ENCODE results near the gene DGKB. TPM values are rescaled to one million over a fixed set of nuclear protein-coding genes. Genes with fewer than 3 reads are reported as not detected.

DGKB gene
- polyA plus RNA-seq, 3 donors: 0.01 to 0.11 (median 0.06) TPM

DNA sequence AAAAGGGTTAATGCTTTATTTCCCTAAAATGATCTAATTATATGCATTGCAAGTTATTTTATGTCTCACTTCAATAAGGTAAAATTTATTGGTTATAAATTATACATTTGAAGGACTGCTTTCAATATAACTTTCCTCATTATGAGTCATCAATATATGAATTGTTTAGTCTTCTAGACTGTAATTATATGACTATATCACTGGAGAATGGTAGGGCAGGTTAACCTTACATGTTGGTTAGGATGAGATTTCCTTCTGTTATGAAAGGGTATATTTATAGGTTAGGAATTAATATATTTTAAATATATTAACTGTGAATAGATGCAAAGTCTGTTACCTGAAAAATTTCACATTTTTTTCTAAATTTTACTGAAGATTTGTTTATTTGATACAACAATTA, 506.7 kb downstream of the DGKB start:
- no peak overlapping the region for H3K27ac ChIP-seq (ENCODE audit: low read depth, low read length)

DNA sequence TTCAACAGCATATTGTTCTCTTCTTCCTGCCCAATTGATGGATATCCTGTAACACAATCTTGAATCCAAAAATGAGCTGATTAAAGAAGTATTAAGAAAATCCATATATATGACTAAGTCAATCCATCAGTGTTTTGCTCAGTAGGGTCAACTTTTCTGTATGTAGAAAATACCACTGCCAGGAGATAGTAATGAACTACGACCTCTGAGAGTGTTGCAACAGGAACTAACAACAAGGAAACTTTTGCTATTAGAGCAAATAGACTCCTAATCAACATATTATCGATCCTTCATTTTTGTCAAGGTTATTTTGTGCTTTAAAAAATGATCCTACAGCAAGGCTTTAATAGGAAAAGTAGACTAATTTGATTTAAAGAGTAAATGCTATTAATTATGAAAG, 507.8 kb downstream of the DGKB start:
- H3K27ac ChIP-seq (ENCODE audit: low read depth, low read length): no peak overlapping the region
- WGBS, 3 donors: 59 to 73% (median 68%) methylated on average over 2 of the region's 2 CpGs

DNA sequence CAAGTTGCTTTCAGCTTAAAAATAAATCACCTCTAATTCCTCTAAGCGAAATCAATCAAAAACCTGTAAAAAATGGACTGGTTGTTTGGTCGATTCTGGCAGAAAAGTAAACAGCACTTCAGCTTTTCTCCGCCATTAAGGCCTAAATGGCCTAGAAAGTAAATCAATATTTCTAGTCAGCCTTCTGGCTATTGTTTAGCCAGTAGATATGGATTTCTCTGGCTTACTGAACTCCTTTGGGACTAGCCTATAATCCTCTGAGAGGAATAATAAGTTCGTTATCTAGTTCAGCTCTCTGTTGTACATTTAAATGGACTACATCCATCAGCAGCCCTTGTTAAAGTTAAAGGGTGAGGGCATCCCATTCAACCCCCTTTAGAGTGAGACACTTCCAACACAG, 513.0 kb downstream of the DGKB start:
- WGBS, 3 donors: 28 to 74% (median 64%) methylated on average over 4 of the region's 4 CpGs
- H3K27ac ChIP-seq (ENCODE audit: low read depth, low read length): no peak overlapping the region

- 45 to 72% (median 71%) methylated on average over 5 of the region's 5 CpGs for WGBS, 3 donors
These were observed 513.4 kb downstream of the DGKB start for GRCh38 chr7:14389181-14389591.

DNA sequence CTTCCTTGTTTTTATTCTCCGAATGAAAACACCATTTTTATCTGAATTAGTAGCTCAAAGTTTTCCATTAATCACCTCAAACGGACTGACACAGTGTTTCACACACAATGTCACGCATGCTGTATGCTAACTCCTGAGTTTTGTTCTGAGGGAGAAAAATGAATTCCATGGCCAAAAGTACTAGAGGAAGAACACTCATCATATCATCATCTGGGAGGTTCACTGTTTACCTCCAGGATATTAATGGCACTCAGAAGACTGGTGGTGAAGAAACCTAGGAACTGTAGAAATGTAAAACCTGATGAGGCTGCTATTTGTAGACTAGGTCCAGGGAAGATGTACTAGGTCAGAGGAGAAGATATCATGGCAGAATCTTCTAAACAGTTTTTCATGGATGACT, 517.5 kb downstream of the DGKB start:
- 77 to 86% (median 77%) methylated on average over 3 of the region's 3 CpGs for WGBS, 3 donors
- H3K27ac ChIP-seq (ENCODE audit: low read depth, low read length): no peak overlapping the region

More at GRCh38 chr7:14389181-14389591, 513.4 kb downstream of the DGKB start:
- H3K27ac ChIP-seq (ENCODE audit: low read depth, low read length): no peak overlapping the region

DNA sequence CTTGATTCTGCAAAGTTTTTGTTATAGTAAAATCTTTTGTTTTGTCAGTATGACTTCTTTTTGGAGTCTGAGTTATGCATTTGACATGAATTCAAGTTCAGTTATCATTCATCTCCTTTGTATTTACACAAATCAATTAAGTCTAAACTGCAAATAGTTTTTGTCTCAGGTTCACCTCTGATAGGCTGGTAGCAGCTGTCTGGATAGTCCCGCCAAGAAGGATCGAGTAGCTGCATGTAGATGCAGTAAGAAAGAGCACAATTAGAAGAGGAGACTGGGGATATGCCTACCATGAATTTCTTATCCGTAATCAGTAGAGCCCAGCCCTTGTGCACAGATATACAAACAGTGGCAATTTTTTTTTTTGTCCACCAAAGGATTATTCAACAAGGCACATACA, 520.6 kb downstream of the DGKB start:
- H3K27ac ChIP-seq (ENCODE audit: low read depth, low read length): no peak overlapping the region
- 46 to 89% (median 86%) methylated on average over 3 of the region's 3 CpGs for WGBS, 3 donors

- H3K27ac ChIP-seq (ENCODE audit: low read depth, low read length): no peak overlapping the region
- WGBS, 3 donors: 83 to 94% (median 85%) methylated on average over 3 of the region's 3 CpGs
These were observed 521.2 kb downstream of the DGKB start for GRCh38 chr7:14381306-14381705.

- no peak overlapping the region for H3K27ac ChIP-seq (ENCODE audit: low read depth, low read length)
- 80 to 81% (median 81%) methylated on average over 3 of the region's 3 CpGs for WGBS, 3 donors
These were observed 521.7 kb downstream of the DGKB start for GRCh38 chr7:14380881-14381280.

DNA sequence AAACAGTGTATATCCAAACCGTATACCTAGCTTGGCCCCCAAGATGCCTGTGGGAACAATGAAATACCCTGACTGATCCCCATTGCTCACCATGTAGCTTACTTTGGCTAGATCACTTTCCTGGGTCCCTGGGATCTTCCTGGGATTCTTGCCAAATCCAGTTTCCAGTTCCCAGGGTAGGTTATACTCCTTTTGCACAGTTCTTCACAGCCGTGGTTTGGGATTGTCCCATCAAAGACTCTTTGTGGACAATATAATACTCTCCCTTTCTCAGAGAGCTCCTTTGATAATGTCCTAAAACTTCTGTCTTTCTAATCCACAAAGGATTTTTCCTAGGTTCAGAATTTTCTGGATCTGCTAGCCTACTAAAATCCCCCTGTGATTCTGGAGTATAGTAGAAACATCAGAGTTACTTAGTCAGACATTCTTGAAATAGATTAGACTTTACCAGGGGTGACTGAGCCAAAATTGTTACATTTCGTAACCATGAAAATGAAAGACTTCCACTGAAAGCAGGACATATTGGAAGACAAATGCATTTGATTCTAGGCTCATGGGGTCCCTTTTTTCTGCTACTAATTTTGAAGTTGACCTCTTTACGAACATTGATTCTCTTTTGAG, 524.8 kb downstream of the DGKB start:
- no peak overlapping the region for H3K27ac ChIP-seq (ENCODE audit: low read depth, low read length)
- 54 to 76% (median 63%) methylated on average over 4 of the region's 4 CpGs for WGBS, 3 donors

DNA sequence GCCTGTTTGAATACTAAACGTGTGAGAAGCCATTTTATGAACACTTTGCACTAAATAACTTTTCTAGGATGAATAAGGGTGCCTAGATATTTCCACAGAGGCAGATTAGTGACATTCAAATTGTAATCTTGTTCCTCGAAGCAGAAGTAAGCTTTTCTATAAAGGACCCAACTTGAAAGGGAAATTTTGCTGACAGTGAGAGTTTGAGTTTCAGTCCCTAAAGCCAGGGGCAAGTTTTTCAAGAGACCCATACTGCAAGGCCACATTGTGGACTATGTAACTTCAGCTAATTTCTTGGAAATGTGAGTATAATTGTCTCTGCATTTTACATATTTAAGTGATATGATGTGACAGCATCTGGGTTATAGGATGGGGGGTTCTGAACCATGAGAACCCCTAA, 525.8 kb downstream of the DGKB start:
- WGBS, 3 donors: 52 to 63% (median 63%) methylated on average over 2 of the region's 2 CpGs
- H3K27ac ChIP-seq (ENCODE audit: low read depth, low read length): no peak overlapping the region

DNA sequence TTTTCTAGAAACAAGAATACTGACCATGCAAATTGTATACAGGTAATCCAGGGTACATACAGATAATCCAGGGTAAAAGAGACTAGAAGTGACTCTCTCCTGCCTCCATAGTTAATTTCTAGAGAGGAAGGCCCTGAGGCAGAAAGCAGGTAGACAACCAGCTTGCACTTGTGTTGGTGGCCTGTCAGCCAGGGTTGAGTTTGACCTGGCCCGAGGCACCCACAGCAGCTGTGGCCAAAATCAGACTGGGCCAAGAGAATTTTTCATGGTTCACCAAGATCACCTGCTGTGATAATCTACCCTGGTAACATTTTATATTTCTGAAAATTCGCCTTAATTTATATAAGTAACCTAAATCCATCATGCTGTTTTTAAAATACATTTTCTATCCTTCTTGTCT, 526.6 kb downstream of the DGKB start:
- 61 to 92% (median 85%) methylated on average over 2 of the region's 2 CpGs for WGBS, 3 donors
- no peak overlapping the region for H3K27ac ChIP-seq (ENCODE audit: low read depth, low read length)

DNA sequence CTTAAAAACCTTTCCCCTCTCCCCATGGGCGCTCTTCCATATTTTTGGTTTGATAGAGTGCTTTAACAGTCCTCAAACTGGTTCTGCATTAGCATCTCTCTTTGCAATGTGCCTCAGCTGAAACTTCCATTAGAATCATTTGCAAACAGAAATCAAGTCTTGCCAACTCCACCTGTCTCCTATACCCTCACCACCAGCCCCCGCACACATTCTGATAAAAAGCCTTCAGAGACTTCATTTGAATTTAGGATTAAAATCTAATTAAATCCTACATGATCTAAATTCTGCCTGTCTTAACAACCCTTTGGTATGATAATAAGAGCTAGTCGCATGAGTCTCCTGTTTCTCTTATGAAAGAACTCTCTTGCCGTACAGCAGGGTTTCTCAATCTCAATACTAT, 528.2 kb downstream of the DGKB start:
- 91 to 97% (median 95%) methylated on average over 4 of the region's 4 CpGs for WGBS, 3 donors
- H3K27ac ChIP-seq (ENCODE audit: low read depth, low read length): no peak overlapping the region

GRCh38 chr7:14368285-14368684, 534.3 kb downstream of the DGKB start:
- WGBS, 3 donors: 61 to 83% (median 82%) methylated on average over 2 to 3 of the region's 3 CpGs
- no peak overlapping the region for H3K27ac ChIP-seq (ENCODE audit: low read depth, low read length)

DNA sequence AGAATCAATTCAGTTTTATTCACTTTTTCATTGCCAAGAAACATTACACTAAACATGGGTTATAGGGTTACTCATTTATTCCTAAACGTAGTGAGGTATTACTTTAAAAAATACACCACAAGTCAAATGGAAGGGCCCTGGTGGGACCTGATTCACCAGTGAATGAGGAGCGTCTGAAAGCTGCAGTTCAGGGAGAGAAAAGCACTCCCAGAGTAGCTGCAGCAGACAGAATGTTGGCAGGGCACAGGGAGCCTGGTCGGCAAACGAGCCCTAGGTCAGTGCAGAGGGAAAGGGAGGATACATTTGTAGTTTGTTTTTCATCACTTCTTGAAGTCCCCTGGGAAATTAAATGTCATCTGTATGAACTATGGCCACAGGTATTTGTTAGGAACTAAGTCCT, 551.4 kb downstream of the DGKB start:
- 17 to 42% (median 27%) methylated on average over 4 of the region's 4 CpGs for WGBS, 3 donors

GRCh38 chr7:14341200-14341775, 561.3 kb downstream of the DGKB start:
- 56 to 64% (median 58%) methylated on average over 4 of the region's 4 CpGs for WGBS, 3 donors
- H3K27ac ChIP-seq (ENCODE audit: low read depth, low read length): no peak overlapping the region

More for the DNA sequence above, 551.4 kb downstream of the DGKB start:
- no peak overlapping the region for H3K27ac ChIP-seq (ENCODE audit: low read depth, low read length)

DNA sequence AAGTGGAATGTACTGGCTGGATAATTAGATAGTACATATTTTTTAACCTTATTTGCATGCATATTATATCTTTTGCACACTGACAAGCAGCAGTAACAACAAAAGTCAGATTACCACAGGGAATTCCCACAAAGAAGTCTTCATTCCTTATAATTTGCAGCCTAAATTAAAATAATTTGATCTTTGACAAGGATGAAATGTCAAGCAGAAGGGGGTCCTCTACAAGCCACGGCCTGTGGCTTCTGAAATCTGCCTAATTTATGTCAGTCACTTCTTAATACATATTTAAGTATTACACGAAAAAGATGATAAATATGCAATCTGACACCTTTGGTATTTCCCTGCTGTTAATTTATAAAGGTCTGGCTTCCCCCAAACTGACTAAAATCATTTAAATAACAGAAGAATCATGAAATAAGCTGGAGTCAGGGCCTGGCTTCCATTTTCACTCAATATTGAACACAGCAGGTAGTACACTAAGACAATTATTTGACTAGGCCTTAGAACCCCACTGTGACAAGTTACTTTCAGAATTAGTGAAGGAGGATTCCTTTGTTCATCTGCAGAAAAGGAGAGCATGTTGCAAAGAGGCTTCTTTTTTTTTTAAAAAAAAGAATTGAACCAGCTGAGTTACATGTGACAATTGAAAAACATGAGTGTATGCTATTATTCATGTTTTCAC, 562.0 kb downstream of the DGKB start:
- H3K27ac ChIP-seq (ENCODE audit: low read depth, low read length): no peak overlapping the region

DNA sequence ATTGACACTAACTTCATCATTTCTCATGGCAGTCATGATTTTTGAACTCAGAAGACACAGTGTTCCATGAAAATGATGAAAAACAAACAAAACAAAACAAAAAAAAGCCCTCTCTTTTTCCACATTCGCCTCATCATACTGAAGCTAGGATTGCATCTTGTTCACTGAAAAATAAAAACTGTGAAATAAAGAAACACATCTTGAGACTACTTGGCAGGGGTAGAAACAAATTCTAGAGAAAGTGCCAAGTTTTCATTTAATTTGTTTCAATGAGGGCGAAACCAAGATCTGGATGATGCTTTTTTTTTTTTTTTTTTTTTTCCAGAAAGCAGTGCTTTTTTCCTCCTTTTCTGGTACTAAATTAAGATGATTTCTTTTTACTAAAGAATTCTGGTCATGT, 562.7 kb downstream of the DGKB start:
- WGBS, 3 donors: 82 to 91% (median 83%) methylated on average over 2 of the region's 2 CpGs
- H3K27ac ChIP-seq (ENCODE audit: low read depth, low read length): no peak overlapping the region

More for the DNA sequence above, 562.0 kb downstream of the DGKB start:
- WGBS, 3 donors: 57 to 65% (median 59%) methylated on average over 2 of the region's 2 CpGs

GRCh38 chr7:14336256-14336655, 566.3 kb downstream of the DGKB start:
- 90 to 93% (median 93%) methylated on average over 1 of the region's 1 CpG for WGBS, 3 donors
- no peak overlapping the region for H3K27ac ChIP-seq (ENCODE audit: low read depth, low read length)

- no peak overlapping the region for H3K27ac ChIP-seq (ENCODE audit: low read depth, low read length)
These were observed 570.4 kb downstream of the DGKB start for GRCh38 chr7:14332155-14332554.

GRCh38 chr7:14324767-14325166, 577.8 kb downstream of the DGKB start:
- WGBS, 3 donors: 39 to 44% (median 40%) methylated on average over 3 of the region's 3 CpGs

More at GRCh38 chr7:14332155-14332554, 570.4 kb downstream of the DGKB start:
- 34 to 71% (median 60%) methylated on average over 5 of the region's 5 CpGs for WGBS, 3 donors

More at GRCh38 chr7:14324767-14325166, 577.8 kb downstream of the DGKB start:
- H3K27ac ChIP-seq (ENCODE audit: low read depth, low read length): no peak overlapping the region
